ENCODE results near the gene TTC39C.

DNA sequence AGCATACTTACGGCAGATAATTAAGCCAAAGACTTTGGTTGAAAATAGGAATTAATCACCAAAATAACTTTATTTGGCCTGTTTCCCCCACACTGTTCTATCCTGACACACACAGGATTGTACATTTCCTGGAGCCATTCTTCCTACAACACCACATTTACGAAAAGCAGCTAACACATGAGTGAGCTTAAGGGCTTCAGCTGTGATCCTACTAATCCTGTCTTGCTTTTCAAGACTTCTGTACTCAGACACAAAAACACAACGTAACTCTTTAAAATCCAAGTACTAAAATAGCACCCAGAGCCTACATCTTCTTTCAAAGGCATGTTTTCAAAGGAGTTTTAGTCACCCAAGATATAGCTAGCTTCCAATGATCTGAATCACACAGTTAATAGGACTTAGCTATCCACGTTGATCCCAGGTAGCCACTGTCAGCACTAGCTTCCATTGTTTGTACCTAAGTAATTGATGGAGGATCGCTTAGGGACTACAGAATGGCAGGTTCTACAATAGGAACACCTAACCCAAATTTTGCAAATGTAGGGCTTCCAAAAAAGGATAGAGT lies 42.8 kb upstream of the TTC39C start:
- no peak for TF ChIP-seq POLR2A (IDR thresholded peaks at IDR 0.05)
- TF ChIP-seq, protein P1, sequence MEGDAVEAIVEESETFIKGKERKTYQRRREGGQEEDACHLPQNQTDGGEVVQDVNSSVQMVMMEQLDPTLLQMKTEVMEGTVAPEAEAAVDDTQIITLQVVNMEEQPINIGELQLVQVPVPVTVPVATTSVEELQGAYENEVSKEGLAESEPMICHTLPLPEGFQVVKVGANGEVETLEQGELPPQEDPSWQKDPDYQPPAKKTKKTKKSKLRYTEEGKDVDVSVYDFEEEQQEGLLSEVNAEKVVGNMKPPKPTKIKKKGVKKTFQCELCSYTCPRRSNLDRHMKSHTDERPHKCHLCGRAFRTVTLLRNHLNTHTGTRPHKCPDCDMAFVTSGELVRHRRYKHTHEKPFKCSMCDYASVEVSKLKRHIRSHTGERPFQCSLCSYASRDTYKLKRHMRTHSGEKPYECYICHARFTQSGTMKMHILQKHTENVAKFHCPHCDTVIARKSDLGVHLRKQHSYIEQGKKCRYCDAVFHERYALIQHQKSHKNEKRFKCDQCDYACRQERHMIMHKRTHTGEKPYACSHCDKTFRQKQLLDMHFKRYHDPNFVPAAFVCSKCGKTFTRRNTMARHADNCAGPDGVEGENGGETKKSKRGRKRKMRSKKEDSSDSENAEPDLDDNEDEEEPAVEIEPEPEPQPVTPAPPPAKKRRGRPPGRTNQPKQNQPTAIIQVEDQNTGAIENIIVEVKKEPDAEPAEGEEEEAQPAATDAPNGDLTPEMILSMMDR (IDR thresholded peaks at IDR 0.05), result no peak
- TF ChIP-seq POLR2AphosphoS5 (IDR thresholded peaks at IDR 0.05), result no peak
- no peak for TF ChIP-seq EP300 (IDR thresholded peaks at IDR 0.05)
